Peyer's patch (tissue), 4 donors: Measurements from ENCODE around the gene ITGB2.

ENCODE experiments used
- CTCF ChIP-seq, 6 experiments: fragments of 450-650 bp in 4 of 6; fragments of 200-600 bp in 2 of 6; sonication (generic) in 1 of 6; IDR thresholded peaks; one replicate each; pipeline ENCODE4 v1.5.1; 2017 to 2019; ENCODE audit warnings: antibody characterized with exemption in 6 of 6, mild to moderate bottlenecking in 3 of 6, moderate library complexity in 1 of 6
- POLR2A ChIP-seq, 2 donors: fragments of 450-650 bp; IDR thresholded peaks; one replicate each; pipeline ENCODE4 v1.5.1; 2017; ENCODE audit warnings: antibody characterized with exemption in 2 of 2, mild to moderate bottlenecking in 2 of 2, moderate library complexity in 2 of 2

- TF ChIP-seq CTCF (IDR thresholded peaks at IDR 0.05) (no peak), POLR2A (IDR thresholded peaks at IDR 0.05) (no peak)
Observed at GRCh38 chr21:44951186-44951915, 30.7 kb upstream of the ITGB2 start.
